ENCODE results near the gene KLHL6.
"Not testable (repeated sequence)": the region's sequence is repeated elsewhere in the genome, so short reads cannot be mapped to it uniquely, and the experiment has no call there.

KLHL6 gene

GRCh38 chr3:183443395-183444385 is 111.8 kb downstream of the KLHL6 start:
- no peak for DNase-seq

GRCh38 chr3:183442994-183443393 is 112.5 kb downstream of the KLHL6 start:
- DNase-seq: no peak

GRCh38 chr3:183440521-183440920 is 115.0 kb downstream of the KLHL6 start:
- DNase-seq: not testable (repeated sequence)

- DNase-seq: no peak
Observed at GRCh38 chr3:183439515-183439914, 116.0 kb downstream of the KLHL6 start.

- DNase-seq: no peak
Observed at GRCh38 chr3:183438735-183439134, 116.8 kb downstream of the KLHL6 start.

- DNase-seq: no peak
Observed at GRCh38 chr3:183437666-183438564, 117.6 kb downstream of the KLHL6 start.
